GM18951 (cell line): ENCODE data around the gene INTS1.

Source experiments
- POLR2A ChIP-seq: IDR thresholded peaks from 4 replicates; pipeline ENCODE4 v1.6.1; 2011; ENCODE audit warnings: mild to moderate bottlenecking; ENCODE audit not compliant: insufficient read length, insufficient read depth; ENCODE audit errors: extremely low read depth
- in situ Hi-C: fragments of 300-500 bp; cut with MboI; formaldehyde crosslinking; loops from one replicate; pipeline ENCODE4 v1.12.0; 2022; ENCODE audit warnings: low sequenced_read_pairs, mixed read lengths, inconsistent platforms; ENCODE audit not compliant: unreplicated experiment

INTS1 gene

DNA sequence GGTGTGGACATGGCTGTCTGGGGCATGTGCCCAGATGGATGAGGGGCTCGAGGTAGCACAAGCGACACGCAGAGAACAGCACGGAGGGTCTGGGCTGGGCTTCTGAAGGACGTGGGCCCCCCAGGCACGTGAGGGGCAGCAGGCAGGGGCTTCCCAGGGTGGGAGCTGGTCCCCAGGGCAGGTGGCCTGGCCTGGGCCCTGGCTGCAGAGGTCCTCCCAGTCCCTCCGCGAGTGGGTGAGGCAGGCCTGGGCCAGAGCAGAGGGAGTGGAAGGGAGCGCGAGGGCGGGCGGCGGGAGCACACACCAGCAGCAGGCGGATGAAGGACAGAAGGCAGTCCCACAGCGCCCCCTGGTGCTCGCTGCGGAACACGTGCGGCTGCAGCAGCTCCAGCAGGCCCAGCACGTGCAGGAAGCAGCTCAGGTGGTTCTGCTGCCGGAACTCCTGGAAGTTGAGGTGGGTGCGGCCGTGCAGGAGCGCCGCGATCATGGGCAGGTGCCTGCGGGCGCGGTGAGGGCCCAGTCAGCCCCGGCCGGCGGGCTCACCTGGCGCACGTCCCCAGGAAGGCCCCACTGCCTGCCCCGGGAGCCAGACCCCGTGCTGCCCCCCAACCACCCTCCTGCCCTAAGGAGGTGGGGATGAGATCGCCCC, 30.2 kb downstream of the INTS1 start:
- in situ Hi-C loops = no loop called here
- TF ChIP-seq POLR2A = no peak

DNA sequence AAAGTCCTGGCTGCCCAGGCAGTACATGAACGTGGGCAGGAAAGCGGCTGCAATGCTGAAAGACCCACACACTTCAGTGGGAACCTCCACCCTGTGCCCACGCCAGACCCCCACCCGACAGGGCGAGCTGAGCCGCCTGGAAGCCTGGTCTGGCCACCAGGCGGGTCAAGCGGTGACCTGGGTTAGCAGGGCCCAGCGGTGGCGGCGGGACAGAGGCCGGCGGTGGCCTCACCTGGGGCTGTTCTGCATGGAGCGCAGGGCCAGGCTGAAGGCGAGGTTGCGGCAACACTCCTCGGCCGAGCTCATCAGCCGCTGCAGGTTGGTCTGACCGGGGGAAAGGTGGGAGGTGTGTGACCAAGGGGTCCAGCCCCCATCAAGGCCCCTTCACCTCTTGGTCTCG, 33.3 kb downstream of the INTS1 start:
- TF ChIP-seq POLR2A = no peak

DNA sequence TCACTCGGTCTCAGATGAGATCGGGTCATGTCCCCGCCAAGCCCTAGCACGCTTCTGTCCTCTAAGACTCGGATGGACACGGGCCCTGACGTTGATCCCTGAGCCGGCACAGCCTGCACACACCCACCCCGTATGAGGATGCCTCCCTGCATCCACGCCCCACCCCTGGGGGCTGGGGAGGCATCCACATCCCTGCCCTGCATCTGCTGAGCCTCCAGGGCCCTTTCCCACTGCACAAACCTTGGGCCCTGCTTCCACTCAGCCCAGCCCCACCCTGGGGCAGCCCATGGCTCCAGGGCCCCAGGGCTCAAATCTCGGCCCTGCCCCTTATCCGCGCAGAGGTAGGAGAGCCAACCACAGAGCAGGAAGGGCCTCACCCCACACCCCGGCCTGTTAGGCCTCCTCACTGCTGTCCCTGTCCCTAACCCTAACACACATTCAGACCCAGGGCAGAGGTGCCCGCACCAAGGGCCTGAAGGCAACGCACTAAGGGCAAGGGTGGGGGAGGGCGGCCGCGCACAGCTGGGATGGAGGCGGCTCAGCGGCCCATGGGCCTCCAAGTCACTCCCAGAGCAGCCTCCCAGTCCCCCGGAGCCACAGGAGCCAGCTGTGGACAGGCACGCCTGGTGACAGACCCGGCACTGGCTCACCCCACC, 35.4 kb downstream of the INTS1 start:
- no peak for TF ChIP-seq POLR2A
- in situ Hi-C loops = no loop called here

More for the DNA sequence above, 33.3 kb downstream of the INTS1 start:
- in situ Hi-C loops = no loop called here

DNA sequence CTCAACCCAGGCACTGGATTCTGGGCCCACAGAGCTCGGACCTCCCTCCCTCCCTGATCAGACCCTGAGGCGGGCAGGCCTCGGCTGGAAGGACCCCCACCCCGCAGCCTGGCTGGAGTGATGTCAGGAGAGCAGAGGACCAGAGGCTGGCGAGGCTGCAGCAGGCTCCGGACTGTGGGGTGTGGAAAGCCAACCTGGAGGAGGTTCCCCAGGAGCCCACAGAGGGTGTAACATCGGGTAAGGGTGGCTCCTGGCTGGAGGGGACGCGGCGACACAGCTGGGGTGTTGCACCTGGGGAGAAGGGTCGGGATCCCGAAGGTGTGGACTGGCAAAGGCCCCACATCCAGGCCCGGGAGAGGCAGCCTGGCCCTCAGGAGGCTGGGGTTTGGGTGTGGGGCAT, 36.0 kb downstream of the INTS1 start:
- in situ Hi-C loops = no loop called here
- no peak for TF ChIP-seq POLR2A

DNA sequence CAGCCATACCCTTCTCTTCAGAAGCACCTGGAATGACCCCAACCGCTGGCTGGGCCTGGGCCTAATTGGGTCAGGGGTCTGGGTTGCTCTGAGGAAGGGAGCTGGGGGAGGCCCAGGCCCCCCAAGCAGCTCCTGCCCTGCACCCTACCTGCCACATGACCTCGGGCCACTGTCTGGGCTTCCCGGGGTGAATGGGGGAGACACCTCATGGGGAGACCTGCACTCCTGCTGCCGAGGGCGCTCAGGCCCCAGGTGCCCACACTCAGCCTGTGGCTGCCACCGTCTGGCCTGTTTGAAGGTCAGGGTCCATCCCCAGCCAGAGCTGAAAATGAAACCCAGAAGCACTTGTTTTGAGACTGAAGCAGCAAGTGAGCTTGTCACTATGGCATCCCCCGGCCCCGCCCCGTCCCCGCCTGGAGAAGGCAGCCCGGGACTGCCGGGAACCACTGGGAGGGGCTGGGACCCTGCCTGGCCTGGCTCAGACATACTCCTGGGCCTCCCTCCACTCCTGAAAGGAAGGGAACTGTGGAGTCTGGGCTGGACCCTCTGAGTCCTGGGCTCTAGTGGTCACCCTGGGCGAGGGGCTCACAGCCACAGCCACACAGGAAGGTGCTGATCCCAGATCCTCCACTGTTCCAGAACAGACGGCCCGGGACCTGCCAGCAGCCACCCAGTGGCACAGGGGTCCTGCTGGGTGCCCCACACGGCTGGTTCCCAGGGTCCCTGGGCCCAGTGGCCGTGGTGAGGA, 37.5 kb downstream of the INTS1 start:
- in situ Hi-C loops = no loop called here
- TF ChIP-seq POLR2A = no peak

DNA sequence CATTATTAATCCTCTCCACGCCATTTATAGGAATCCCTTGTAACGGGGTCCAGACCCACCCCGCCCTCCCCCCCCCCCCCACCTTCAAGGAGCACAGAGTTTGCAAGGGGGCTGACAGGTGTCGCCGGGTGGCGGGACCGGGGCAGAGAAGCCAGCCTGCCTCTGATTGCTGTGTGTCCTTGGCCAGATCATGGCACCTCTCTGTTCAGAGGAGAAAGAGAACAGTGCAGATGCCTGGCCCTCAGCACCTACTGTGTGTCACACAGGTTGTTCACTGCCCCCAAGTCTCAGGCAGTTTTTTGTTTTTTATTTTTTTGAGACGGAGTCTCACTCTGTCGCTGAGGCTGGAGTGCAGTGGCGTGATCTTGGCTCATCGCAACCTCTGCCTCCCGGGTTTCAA, 39.5 kb downstream of the INTS1 start:
- TF ChIP-seq POLR2A = no peak
- in situ Hi-C loops = no loop called here

DNA sequence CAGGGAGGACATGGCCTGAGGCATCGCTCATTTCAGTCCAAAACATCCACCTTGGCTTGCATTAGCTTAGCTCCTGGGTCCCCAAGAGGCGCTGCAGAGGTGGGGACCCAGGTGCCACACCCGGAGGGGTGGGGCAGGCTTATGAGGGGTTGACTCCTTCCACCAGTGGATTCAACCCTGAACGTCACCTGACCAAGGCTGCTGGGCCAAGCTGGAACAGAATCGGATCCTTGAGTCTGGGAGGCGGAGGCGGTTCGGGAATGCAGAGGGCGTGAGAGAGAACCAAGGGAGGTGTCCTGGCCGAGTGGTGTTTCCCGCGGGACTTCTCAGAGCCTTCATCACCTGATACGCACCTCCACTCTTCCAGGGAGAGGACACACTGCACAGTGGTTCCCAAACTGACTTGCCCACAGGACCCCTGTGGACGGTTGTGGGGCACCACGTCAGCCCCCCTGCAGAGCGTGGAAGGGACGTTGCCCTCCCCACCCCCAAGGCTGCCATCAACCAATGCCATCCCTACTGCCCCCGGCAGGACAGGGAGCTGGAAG, 40.4 kb downstream of the INTS1 start:
- no peak for TF ChIP-seq POLR2A
- in situ Hi-C loops = no loop called here

DNA sequence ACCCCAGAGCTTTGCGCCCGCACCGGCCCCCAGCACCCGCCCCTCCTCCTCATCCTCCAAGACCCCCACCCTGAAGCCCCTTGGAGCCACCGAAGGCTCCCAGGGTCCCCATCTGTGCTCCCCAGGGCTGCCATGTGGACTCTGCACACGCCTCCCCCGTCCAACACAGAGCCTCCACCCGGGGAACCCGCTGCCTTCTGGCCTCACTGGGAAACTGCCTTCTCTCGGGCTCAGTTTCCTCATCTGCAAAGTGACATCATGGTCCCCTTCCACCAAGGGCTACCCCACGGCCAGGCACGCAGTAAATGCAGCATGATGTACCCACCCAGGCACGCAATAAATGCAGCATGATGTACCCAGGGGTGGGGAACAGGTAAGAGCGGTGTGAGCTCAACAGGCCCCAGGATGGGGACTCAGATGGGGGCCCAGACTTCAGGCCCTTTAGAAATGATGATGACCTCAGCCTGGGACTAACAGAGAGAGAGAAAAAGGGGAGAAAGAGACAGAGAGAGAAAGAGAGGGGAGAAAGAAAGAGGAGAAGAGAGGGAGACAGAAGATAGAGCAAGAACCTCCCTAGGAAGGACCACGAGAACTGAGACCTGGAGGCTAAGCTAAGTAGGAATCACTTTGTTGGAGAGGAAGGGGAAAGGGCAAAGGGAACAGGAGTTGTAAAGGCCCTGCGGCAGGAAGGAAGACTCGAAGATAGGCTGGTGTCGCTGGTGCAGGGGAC, 42.4 kb downstream of the INTS1 start:
- in situ Hi-C loops = no loop called here
- TF ChIP-seq POLR2A = no peak

DNA sequence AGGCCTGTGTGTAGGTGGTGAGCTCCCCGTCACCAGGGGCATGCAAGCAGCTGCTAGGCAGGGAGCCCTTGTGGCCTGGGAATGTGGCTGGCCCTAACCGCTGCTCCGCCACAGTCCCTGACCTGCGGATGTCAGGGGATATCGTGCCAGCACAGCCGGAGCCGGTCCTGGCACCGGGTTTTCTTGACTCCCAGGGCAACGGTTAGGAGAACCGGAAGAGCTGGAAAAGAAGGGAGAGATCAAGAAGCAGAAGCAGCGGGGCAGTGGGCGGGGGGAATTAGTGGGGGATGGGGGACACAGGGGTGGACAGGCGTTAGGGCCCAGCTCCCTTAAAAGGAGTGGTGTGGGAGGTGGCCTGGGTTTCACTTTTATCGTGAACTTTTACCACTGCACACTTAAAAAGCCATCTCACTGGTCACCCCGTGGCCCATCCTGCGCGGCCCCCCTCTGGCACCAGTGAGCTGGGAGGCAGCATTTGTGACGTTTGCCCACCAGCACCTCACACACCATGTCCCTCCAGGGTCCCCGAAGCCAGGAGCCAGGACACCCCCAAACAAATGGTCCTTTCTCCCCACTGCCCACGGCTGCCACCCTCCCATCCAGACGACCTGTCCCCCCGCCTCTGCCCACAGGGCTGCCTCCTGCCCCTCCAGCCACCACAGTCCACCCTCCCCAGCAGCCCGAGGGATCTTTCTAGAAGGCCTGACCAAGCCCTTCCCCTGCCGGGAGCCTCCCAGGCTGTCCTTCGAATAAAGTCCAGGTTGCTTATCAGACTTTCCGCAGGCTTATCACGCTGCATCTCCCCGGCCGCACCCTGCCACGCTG, 43.2 kb downstream of the INTS1 start:
- no peak for TF ChIP-seq POLR2A
- in situ Hi-C loops = no loop called here

DNA sequence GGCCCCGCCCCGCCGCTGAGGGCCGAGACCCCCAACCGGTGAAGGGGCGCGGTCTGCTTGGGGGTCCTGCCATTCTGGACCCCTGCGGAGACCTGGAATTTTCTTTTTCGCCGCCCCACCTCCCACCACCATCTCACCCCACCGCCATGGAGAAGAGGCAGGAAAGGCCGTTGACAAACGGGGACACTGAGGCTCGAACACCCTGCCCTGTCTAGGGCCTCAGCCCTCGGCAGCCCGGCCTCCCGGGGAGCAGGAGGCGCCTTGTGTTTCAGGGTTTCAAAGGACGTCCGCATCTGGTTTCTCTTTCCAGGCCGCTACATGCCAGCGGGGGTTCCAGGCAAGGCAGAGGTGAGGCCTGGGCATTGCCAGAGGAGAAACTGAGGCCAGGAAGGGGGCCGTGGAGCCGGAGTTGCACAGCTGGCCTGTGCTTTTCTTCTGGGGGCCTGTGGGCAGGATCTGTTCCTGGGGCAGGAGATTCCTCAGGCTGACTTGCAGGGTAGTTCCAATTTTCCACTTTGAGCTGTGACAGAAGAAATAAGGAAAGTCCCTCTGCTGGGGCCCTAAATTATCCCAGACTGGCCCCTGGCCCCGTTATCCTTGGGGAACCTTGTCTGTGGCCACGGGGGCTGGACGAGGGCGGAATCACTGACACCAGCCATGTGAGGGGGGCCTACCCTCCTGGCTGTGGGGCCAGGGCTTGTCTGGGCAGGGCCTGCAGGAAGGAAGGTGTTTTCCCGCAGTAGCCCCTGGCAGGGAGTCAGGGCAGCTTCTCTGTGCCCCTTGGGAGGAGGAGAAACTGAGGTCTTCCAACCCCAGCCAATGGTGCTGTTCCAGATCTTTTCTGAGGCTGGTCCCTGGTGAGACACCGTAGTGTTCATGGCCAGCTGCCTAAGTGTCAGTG, 44.0 kb downstream of the INTS1 start:
- in situ Hi-C loops = no loop called here

DNA sequence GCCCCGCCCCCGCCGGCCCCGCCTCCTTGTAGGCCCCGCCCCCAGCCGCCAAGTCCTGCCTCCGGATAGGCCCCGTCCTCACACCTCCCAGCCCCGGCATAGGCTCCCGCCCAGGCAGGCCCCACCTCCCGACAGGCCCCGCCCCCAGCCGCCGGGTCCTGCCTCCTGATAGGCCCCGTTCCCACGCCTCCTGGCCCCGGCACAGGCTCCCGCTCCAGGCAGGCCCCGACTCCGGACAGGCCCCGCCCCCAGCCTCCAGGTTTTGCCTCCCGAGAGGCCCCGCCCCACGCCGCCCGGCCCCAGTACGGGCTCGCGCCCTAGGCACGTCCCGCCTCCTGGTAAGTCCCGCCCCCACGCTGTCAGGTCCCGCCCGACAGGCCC, 44.7 kb downstream of the INTS1 start:
- in situ Hi-C loops = no loop called here
- no peak for TF ChIP-seq POLR2A

More for the DNA sequence above, 44.0 kb downstream of the INTS1 start:
- no peak for TF ChIP-seq POLR2A
